ENCODE data around the gene B4GALT7.
A peak's percentile ranks its signal among the peaks of the same experiment; 100 is the strongest.

The B4GALT7 gene

GRCh38 chr5:177592905-177593304, 7.0 kb upstream of the B4GALT7 start:
- peaks cover 4% of the 10 kb centered on the region for H3K79me2 ChIP-seq
- H3K27ac ChIP-seq = no peak overlapping the region
- peaks cover 4% of the 10 kb centered on the region for H3K4me1 ChIP-seq
- no peak overlapping the region for H2AFZ ChIP-seq
- H3K9ac ChIP-seq = peak overlapping the region; percentile 91
- H3K9me3 ChIP-seq (ENCODE audit: control insufficient read depth, low read length) = no peaks in the 10 kb centered on the region
- H3K27me3 ChIP-seq (ENCODE audit: control insufficient read depth, insufficient read depth, low read length) = no peaks in the 10 kb centered on the region
- H3K4me2 ChIP-seq (ENCODE audit: low read length) = peak overlapping the region; percentile 96
- peak overlapping the region; percentile 96 for H3K4me3 ChIP-seq (ENCODE audit: low read depth, low read length)
- TF ChIP-seq, protein P1, sequence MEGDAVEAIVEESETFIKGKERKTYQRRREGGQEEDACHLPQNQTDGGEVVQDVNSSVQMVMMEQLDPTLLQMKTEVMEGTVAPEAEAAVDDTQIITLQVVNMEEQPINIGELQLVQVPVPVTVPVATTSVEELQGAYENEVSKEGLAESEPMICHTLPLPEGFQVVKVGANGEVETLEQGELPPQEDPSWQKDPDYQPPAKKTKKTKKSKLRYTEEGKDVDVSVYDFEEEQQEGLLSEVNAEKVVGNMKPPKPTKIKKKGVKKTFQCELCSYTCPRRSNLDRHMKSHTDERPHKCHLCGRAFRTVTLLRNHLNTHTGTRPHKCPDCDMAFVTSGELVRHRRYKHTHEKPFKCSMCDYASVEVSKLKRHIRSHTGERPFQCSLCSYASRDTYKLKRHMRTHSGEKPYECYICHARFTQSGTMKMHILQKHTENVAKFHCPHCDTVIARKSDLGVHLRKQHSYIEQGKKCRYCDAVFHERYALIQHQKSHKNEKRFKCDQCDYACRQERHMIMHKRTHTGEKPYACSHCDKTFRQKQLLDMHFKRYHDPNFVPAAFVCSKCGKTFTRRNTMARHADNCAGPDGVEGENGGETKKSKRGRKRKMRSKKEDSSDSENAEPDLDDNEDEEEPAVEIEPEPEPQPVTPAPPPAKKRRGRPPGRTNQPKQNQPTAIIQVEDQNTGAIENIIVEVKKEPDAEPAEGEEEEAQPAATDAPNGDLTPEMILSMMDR (IDR thresholded peaks at IDR 0.05) = no peak
- no peaks in the 10 kb centered on the region for H3K36me3 ChIP-seq (ENCODE audit: control insufficient read depth, insufficient read depth, low read length)

DNA sequence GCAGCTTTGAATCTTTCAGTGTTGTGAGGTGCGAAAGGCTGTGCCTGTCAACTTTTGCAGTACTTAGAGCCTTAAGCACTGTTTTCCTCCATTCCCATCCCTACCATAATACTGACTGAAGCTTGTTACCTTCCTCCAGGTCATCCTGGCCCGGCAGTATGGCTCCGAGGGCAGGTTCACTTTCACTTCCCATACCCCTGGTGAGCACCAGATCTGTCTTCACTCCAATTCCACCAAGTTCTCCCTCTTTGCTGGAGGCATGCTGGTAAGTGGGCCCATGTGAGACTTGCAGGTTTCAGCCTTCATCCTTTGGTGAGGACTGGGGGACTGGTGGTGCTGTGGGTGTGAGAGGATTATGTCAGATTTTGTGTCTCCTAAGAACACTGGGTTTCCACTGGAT, 6.4 kb upstream of the B4GALT7 start:
- TF ChIP-seq, protein P1 (IDR thresholded peaks at IDR 0.05) = no peak

DNA sequence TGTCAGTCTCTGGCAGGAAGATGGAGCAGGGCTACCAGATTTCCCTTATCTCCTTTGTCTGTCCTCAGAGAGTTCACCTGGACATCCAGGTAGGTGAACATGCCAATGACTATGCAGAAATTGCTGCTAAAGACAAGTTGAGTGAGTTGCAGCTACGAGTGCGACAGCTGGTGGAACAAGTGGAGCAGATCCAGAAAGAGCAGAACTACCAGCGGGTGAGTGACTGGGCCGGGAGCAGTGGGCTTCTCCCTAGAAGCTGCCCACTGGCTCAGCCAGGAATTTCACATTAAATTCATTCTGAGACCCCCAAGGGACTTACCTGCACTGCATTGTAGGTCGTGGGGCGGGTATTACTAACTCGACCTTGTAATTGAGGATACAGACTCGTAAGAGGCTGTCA, 5.9 kb upstream of the B4GALT7 start:
- TF ChIP-seq, protein P1 (IDR thresholded peaks at IDR 0.05) = no peak
- peaks cover 4% of the 10 kb centered on the region for H3K79me2 ChIP-seq
- no peaks in the 10 kb centered on the region for H3K36me3 ChIP-seq (ENCODE audit: control insufficient read depth, insufficient read depth, low read length)
- H2AFZ ChIP-seq = no peak overlapping the region
- H3K4me3 ChIP-seq (ENCODE audit: low read depth, low read length) = no peak overlapping the region
- no peak overlapping the region for H3K4me2 ChIP-seq (ENCODE audit: low read length)
- H3K27me3 ChIP-seq (ENCODE audit: control insufficient read depth, insufficient read depth, low read length) = no peaks in the 10 kb centered on the region
- H3K9ac ChIP-seq = no peak overlapping the region
- H3K4me1 ChIP-seq = peaks cover 4% of the 10 kb centered on the region
- no peaks in the 10 kb centered on the region for H3K9me3 ChIP-seq (ENCODE audit: control insufficient read depth, low read length)
- H3K27ac ChIP-seq = no peak overlapping the region

More for the DNA sequence above, 6.4 kb upstream of the B4GALT7 start:
- H3K4me1 ChIP-seq = peaks cover 4% of the 10 kb centered on the region
- no peaks in the 10 kb centered on the region for H3K9me3 ChIP-seq (ENCODE audit: control insufficient read depth, low read length)
- H3K9ac ChIP-seq = no peak overlapping the region
- peaks cover 4% of the 10 kb centered on the region for H3K79me2 ChIP-seq
- no peak overlapping the region for H3K4me3 ChIP-seq (ENCODE audit: low read depth, low read length)
- no peak overlapping the region for H3K4me2 ChIP-seq (ENCODE audit: low read length)
- no peak overlapping the region for H2AFZ ChIP-seq
- no peaks in the 10 kb centered on the region for H3K27me3 ChIP-seq (ENCODE audit: control insufficient read depth, insufficient read depth, low read length)
- H3K36me3 ChIP-seq (ENCODE audit: control insufficient read depth, insufficient read depth, low read length) = no peaks in the 10 kb centered on the region
- no peak overlapping the region for H3K27ac ChIP-seq

DNA sequence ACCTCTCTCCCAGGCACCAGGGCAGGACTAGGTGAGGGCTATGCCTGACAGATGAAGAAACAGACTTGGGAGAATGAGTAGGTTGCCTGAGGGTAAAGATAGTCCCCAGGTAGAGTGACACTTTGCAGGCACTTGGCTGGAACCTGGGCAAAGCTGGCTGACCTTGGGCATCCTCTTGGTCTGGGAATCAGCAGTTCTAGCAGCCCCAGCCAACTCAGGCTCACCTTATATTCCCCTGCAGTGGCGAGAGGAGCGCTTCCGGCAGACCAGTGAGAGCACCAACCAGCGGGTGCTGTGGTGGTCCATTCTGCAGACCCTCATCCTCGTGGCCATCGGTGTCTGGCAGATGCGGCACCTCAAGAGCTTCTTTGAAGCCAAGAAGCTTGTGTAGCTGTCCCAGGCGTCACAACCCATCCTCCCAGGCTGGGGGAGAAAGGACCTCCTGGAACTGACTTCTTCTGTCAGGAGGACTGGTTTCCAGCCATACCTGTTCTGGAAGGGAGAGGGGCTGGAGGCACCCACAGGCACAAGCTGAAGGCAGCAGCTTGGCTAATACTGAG, 4.8 kb upstream of the B4GALT7 start:
- TF ChIP-seq, protein P1 (IDR thresholded peaks at IDR 0.05) = no peak
- no peak overlapping the region for H3K4me2 ChIP-seq (ENCODE audit: low read length)
- no peaks in the 10 kb centered on the region for H3K27me3 ChIP-seq (ENCODE audit: control insufficient read depth, insufficient read depth, low read length)
- H3K27ac ChIP-seq = no peak overlapping the region
- H3K9ac ChIP-seq = no peak overlapping the region
- no peak overlapping the region for H3K4me3 ChIP-seq (ENCODE audit: low read depth, low read length)
- H3K4me1 ChIP-seq = peaks cover 4% of the 10 kb centered on the region
- H3K79me2 ChIP-seq = peaks cover 4% of the 10 kb centered on the region
- H2AFZ ChIP-seq = no peak overlapping the region
- no peaks in the 10 kb centered on the region for H3K9me3 ChIP-seq (ENCODE audit: control insufficient read depth, low read length)
- no peaks in the 10 kb centered on the region for H3K36me3 ChIP-seq (ENCODE audit: control insufficient read depth, insufficient read depth, low read length)
